Thyroid gland (tissue), 4 donors: Measurements from ENCODE around the gene CLEC14A. TPM values are rescaled to one million over a fixed set of nuclear protein-coding genes. Genes with fewer than 3 reads are reported as not detected.

Source experiments
- DNase-seq, 2 donors: peaks; one replicate each; pipeline ENCODE4 v3.0.0-alpha.2; 2019
- H3K27ac ChIP-seq, 3 donors: fragments of 200-600 bp; sonication (generic); 1 replicate in 2 of 3; 2 replicates in 1 of 3; pipeline ENCODE4 v1.5.1; 2016 to 2019; ENCODE audit warnings: mild to moderate bottlenecking in 1 of 3, moderate library complexity in 1 of 3
- H3K27me3 ChIP-seq: fragments of 200-600 bp; sonication (generic); one replicate; pipeline ENCODE4 v1.5.1; 2019
- H3K36me3 ChIP-seq, 2 donors: fragments of 200-600 bp; sonication (generic); one replicate each; pipeline ENCODE4 v1.5.1; 2016 to 2019
- H3K4me1 ChIP-seq, 2 donors: fragments of 200-600 bp; sonication (generic); one replicate each; pipeline ENCODE4 v1.5.1; 2017 to 2019
- H3K4me3 ChIP-seq, 3 donors: fragments of 200-600 bp; sonication (generic); replicated peaks in 1 of 3; 1 replicate in 2 of 3; 2 replicates in 1 of 3; pipeline ENCODE4 v1.5.1; 2016; ENCODE audit warnings: mild to moderate bottlenecking in 1 of 3
- H3K9me3 ChIP-seq: fragments of 200-600 bp; sonication (generic); one replicate; pipeline ENCODE4 v1.5.1; 2017
- CTCF ChIP-seq, 6 experiments: fragments of 200-600 bp in 3 of 6; fragments of 450-650 bp in 3 of 6; sonication (generic) in 3 of 6; IDR thresholded peaks; one replicate each; pipeline ENCODE4 v1.5.1; 2016 to 2019; ENCODE audit warnings: antibody characterized with exemption in 6 of 6, mild to moderate bottlenecking in 2 of 6, inconsistent platforms in 1 of 6, moderate library complexity in 1 of 6
- POLR2A ChIP-seq, 2 donors: fragments of 450-650 bp; IDR thresholded peaks; one replicate each; pipeline ENCODE4 v1.6.1; 2017; ENCODE audit warnings: antibody characterized with exemption in 2 of 2, mild to moderate bottlenecking in 2 of 2, moderate library complexity in 1 of 2
- WGBS, 2 donors: methylation state at CpG; one replicate each; pipeline ENCODE4 v1.1.5; 2017; 5-methylcytosine and 5-hydroxymethylcytosine counted together
- intact Hi-C: fragments of 100-400 bp; cut with DNase I; formaldehyde crosslinking; loops from one replicate; pipeline ENCODE4 v1.15.1; 2023
- total RNA-seq, 4 donors: library from RNA; depleted of rRNA; stranded (reverse); fragments of >200 nt; gene quantifications; one replicate each; pipeline ENCODE4 v1.2.3, GENCODE V29; 2016

Gene CLEC14A
- total RNA-seq, 4 donors from 2014 or later, result 15.5 to 44.5 (median 23.4) TPM

- Histone ChIP-seq H3K36me3 (no peaks in the 10 kb centered on the region), H3K27ac (no peak overlapping the region), H3K27me3 (no peaks in the 10 kb centered on the region), H3K9me3 (no peaks in the 10 kb centered on the region), H3K4me1 (no peaks in the 10 kb centered on the region), H3K4me3 (no peak overlapping the region)
- no peak for TF ChIP-seq POLR2A (IDR thresholded peaks at IDR 0.05)
- no peak for TF ChIP-seq CTCF (IDR thresholded peaks at IDR 0.05)
- intact Hi-C loops, result no loop called here
- WGBS, 2 donors, result 67 to 82% methylated on average over 2 of the region's 2 CpGs
- DNase-seq, result no peak
Measured at GRCh38 chr14:38280081-38280480, 24.2 kb upstream of the CLEC14A start.

GRCh38 chr14:38279572-38279971 lies 23.7 kb upstream of the CLEC14A start:
- intact Hi-C loops, result no loop called here
- DNase-seq, result no peak
- 94 to 98% methylated on average over 1 of the region's 1 CpG for WGBS, 2 donors
- Histone ChIP-seq H3K27ac (no peak overlapping the region), H3K4me3 (no peak overlapping the region), H3K9me3 (no peaks in the 10 kb centered on the region), H3K27me3 (no peaks in the 10 kb centered on the region), H3K4me1 (no peaks in the 10 kb centered on the region), H3K36me3 (no peaks in the 10 kb centered on the region)
- no peak for TF ChIP-seq CTCF (IDR thresholded peaks at IDR 0.05)
- no peak for TF ChIP-seq POLR2A (IDR thresholded peaks at IDR 0.05)

- TF ChIP-seq CTCF (IDR thresholded peaks at IDR 0.05) (no peak), POLR2A (IDR thresholded peaks at IDR 0.05) (no peak)
- WGBS, 2 donors, result 20 to 38% methylated on average over 1 of the region's 1 CpG
- H3K27me3 ChIP-seq, result no peaks in the 10 kb centered on the region
- no peaks in the 10 kb centered on the region for H3K9me3 ChIP-seq
- no peak for DNase-seq
- no peak overlapping the region for H3K4me3 ChIP-seq
- intact Hi-C loops, result no loop called here
- no peaks in the 10 kb centered on the region for H3K4me1 ChIP-seq
- H3K36me3 ChIP-seq, result no peaks in the 10 kb centered on the region
- H3K27ac ChIP-seq, result no peak overlapping the region
Measured at GRCh38 chr14:38278035-38278434, 22.1 kb upstream of the CLEC14A start.

- no peaks in the 10 kb centered on the region for H3K36me3 ChIP-seq
- H3K9me3 ChIP-seq, result no peaks in the 10 kb centered on the region
- TF ChIP-seq CTCF (IDR thresholded peaks at IDR 0.05) (no peak), POLR2A (IDR thresholded peaks at IDR 0.05) (no peak)
- no peak overlapping the region for H3K4me3 ChIP-seq
- H3K4me1 ChIP-seq, result no peaks in the 10 kb centered on the region
- DNase-seq, result no peak
- 88 to 92% methylated on average over 4 of the region's 4 CpGs for WGBS, 2 donors
- intact Hi-C loops, result no loop called here
- no peak overlapping the region for H3K27ac ChIP-seq
- no peaks in the 10 kb centered on the region for H3K27me3 ChIP-seq
Measured at GRCh38 chr14:38262844-38263243, 7.0 kb upstream of the CLEC14A start.

- DNase-seq, result no peak
- Histone ChIP-seq H3K36me3 (no peaks in the 10 kb centered on the region), H3K27ac (no peak overlapping the region), H3K4me1 (no peaks in the 10 kb centered on the region), H3K27me3 (no peaks in the 10 kb centered on the region), H3K4me3 (no peak overlapping the region), H3K9me3 (no peaks in the 10 kb centered on the region)
- TF ChIP-seq CTCF (IDR thresholded peaks at IDR 0.05) (no peak), POLR2A (IDR thresholded peaks at IDR 0.05) (no peak)
- WGBS, 2 donors, result 92 to 93% methylated on average over 1 of the region's 1 CpG
- intact Hi-C loops, result no loop called here
Measured at GRCh38 chr14:38261620-38262019, 5.7 kb upstream of the CLEC14A start.
